ENCODE data around the gene FBXL7. TPM values are rescaled to one million over a fixed set of nuclear protein-coding genes. Genes with fewer than 3 reads are reported as not detected.

Gene FBXL7
- total RNA-seq, 1 experiment from 2014 or later = not detected

- Histone ChIP-seq H3K9me3 (ENCODE audit: control insufficient read depth, insufficient read depth, low read depth, low read length) (no peaks in the 10 kb centered on the region), H3K4me1 (ENCODE audit: control insufficient read depth, insufficient read depth, low read length) (no peaks in the 10 kb centered on the region), H3K27me3 (ENCODE audit: control insufficient read depth, insufficient read depth, low read length) (no peaks in the 10 kb centered on the region), H3K36me3 (ENCODE audit: control insufficient read depth, insufficient read depth, low read length) (no peaks in the 10 kb centered on the region), H3K27ac (ENCODE audit: low read length) (no peak overlapping the region), H3K4me3 (ENCODE audit: low read depth in 2 of 2, low read length in 2 of 2) (no peak overlapping the region)
- DNase-seq (ENCODE audit: low read depth, low spot score) (no peak), ATAC-seq (no peak)
- BruUV-seq (replicated peaks) = no TSS peak
- CTCF ChIA-PET = no interaction called here
- TF ChIP-seq SIN3A (IDR thresholded peaks at IDR 0.05; ENCODE audit: borderline replicate concordance, insufficient read depth, low read depth, low read length) (no peak), CTCF (IDR thresholded peaks at IDR 0.05) (no peak), POLR2AphosphoS5 (IDR thresholded peaks at IDR 0.05; ENCODE audit: low read depth, low read length) (no peak), TCF7L2 (IDR thresholded peaks at IDR 0.05; ENCODE audit: low read depth, low read length) (no peak), REST (IDR thresholded peaks at IDR 0.05; ENCODE audit: insufficient read depth in 1 of 2, low read depth in 2 of 2, low read length in 1 of 2) (no peak)
- POLR2A ChIA-PET = no interaction called here
- intact Hi-C loops (cut with micrococcal nuclease; ENCODE audit: unreplicated experiment) = no loop called here
- in situ Hi-C loops (cut with HindIII; ENCODE audit: low pct_unique_long_range_greater_than_20kb, low sequenced_read_pairs) = no loop called here
Measured at GRCh38 chr5:15933259-15934207, 433.6 kb downstream of the FBXL7 start.

GRCh38 chr5:15936505-15937245, 436.7 kb downstream of the FBXL7 start:
- TF ChIP-seq TCF7L2 (IDR thresholded peaks at IDR 0.05; ENCODE audit: low read depth, low read length) (no peak), REST (IDR thresholded peaks at IDR 0.05; ENCODE audit: insufficient read depth in 1 of 2, low read depth in 2 of 2, low read length in 1 of 2) (no peak), SIN3A (IDR thresholded peaks at IDR 0.05; ENCODE audit: borderline replicate concordance, insufficient read depth, low read depth, low read length) (no peak), CTCF (IDR thresholded peaks at IDR 0.05) (no peak), POLR2AphosphoS5 (IDR thresholded peaks at IDR 0.05; ENCODE audit: low read depth, low read length) (no peak)
- Histone ChIP-seq H3K36me3 (ENCODE audit: control insufficient read depth, insufficient read depth, low read length) (no peaks in the 10 kb centered on the region), H3K27me3 (ENCODE audit: control insufficient read depth, insufficient read depth, low read length) (no peaks in the 10 kb centered on the region), H3K4me1 (ENCODE audit: control insufficient read depth, insufficient read depth, low read length) (no peaks in the 10 kb centered on the region), H3K9me3 (ENCODE audit: control insufficient read depth, insufficient read depth, low read depth, low read length) (no peaks in the 10 kb centered on the region), H3K4me3 (ENCODE audit: low read depth in 2 of 2, low read length in 2 of 2) (no peak overlapping the region), H3K27ac (ENCODE audit: low read length) (no peak overlapping the region)
- BruUV-seq (replicated peaks) = no TSS peak
- POLR2A ChIA-PET = no interaction called here
- intact Hi-C loops (cut with micrococcal nuclease; ENCODE audit: unreplicated experiment) = no loop called here
- DNase-seq (ENCODE audit: low read depth, low spot score) = no peak
- CTCF ChIA-PET = no interaction called here
- in situ Hi-C loops (cut with HindIII; ENCODE audit: low pct_unique_long_range_greater_than_20kb, low sequenced_read_pairs) = no loop called here
- no peak for ATAC-seq

All from Panc1 (cell line).